ENCODE data around the gene COL23A1.

DNA sequence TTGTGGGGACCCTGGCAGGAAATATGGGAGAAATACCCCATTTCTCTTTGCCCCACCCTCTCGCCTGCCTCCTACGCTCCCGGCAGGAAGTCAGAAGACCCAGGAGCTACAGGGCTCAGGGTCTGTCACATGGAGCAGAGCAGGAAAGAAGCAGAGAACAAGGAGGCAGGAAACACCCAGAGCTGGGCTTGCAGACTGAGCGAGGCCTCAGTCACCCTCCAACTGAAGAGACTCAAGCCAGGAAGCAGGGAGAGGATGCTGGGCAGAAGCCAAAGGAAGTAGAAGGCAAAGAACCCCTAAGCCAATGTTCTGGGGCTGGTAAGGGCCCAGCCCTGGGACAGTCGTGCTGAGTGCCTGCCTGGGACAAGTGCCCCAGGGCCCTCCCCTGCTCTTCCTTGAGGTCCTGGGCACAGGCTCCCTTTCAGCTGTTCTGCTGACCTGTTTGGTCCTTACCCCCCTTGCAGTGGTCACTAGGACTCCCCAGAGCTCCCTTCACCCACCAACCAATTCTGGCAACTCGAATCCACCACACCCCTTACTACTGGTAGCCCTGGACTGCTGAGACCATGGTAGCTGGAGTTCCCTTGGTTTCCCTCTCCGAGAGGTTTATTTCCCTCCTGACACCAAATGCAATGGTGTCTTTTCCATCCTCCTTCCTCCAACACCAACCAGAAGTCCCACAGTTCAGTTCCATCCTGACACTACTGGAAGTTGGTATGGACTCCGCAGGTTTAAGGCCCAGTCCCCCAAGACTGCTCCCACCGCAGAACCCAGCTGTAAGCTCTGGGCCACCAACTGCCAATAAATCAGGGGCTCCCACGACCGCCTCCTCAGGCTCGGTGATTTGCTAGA lies 157.5 kb downstream of the COL23A1 start:
- TF ChIP-seq, protein P1, sequence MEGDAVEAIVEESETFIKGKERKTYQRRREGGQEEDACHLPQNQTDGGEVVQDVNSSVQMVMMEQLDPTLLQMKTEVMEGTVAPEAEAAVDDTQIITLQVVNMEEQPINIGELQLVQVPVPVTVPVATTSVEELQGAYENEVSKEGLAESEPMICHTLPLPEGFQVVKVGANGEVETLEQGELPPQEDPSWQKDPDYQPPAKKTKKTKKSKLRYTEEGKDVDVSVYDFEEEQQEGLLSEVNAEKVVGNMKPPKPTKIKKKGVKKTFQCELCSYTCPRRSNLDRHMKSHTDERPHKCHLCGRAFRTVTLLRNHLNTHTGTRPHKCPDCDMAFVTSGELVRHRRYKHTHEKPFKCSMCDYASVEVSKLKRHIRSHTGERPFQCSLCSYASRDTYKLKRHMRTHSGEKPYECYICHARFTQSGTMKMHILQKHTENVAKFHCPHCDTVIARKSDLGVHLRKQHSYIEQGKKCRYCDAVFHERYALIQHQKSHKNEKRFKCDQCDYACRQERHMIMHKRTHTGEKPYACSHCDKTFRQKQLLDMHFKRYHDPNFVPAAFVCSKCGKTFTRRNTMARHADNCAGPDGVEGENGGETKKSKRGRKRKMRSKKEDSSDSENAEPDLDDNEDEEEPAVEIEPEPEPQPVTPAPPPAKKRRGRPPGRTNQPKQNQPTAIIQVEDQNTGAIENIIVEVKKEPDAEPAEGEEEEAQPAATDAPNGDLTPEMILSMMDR (IDR thresholded peaks at IDR 0.05) = no peak
- TF ChIP-seq POLR2AphosphoS5 (IDR thresholded peaks at IDR 0.05) = no peak

Data from gastroesophageal sphincter (tissue), 3 donors.